Esophagus muscularis mucosa (tissue), 3 donors: ENCODE data around the gene TEX14.

ENCODE experiments used
- POLR2A ChIP-seq: fragments of 450-650 bp; IDR thresholded peaks from one replicate; pipeline ENCODE4 v1.6.1; 2017; ENCODE audit warnings: antibody characterized with exemption, moderate library complexity, mild to moderate bottlenecking, low read depth
- POLR2AphosphoS5 ChIP-seq, 2 donors: sonication (generic); formaldehyde crosslinking; IDR thresholded peaks; one replicate each; pipeline ENCODE4 v1.6.1; 2017; ENCODE audit warnings: antibody characterized with exemption in 2 of 2
- TF ChIP-seq, protein P1 (sequence below), 3 experiments: fragments of 200-600 bp in 2 of 3; fragments of 450-650 bp in 1 of 3; sonication (generic) in 2 of 3; IDR thresholded peaks; one replicate each; pipeline ENCODE4 v1.5.1; 2017 to 2019; ENCODE audit warnings: antibody characterized with exemption in 3 of 3, mild to moderate bottlenecking in 2 of 3, moderate library complexity in 1 of 3

DNA sequence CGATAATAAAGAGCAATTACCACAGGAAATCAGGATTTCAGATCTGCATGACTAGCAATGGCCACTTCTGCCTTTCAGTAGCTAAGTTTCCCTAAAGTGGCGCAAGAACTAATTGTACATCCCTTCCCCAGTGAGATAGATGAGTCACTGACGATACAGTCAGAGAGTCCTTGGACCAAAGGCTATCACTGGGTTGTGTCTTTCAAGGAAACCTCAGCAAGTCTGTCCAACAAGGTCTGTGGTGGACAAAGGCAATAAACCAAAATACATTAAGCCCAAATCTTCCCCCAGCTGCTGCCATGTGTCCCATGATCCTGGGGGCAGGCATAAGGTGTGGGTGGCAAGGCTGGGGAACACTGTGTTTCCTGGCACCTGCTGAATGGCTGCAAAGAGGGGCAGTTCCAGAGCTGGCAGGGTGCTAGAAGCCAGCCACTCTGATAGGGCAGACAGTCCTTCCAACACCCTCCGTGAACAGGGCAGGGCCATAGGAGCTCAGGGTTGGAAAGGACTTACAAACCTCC lies 156.9 kb downstream of the TEX14 start:
- TF ChIP-seq POLR2A (no peak), POLR2AphosphoS5 (IDR thresholded peaks at IDR 0.05) (no peak)
- TF ChIP-seq, protein P1, sequence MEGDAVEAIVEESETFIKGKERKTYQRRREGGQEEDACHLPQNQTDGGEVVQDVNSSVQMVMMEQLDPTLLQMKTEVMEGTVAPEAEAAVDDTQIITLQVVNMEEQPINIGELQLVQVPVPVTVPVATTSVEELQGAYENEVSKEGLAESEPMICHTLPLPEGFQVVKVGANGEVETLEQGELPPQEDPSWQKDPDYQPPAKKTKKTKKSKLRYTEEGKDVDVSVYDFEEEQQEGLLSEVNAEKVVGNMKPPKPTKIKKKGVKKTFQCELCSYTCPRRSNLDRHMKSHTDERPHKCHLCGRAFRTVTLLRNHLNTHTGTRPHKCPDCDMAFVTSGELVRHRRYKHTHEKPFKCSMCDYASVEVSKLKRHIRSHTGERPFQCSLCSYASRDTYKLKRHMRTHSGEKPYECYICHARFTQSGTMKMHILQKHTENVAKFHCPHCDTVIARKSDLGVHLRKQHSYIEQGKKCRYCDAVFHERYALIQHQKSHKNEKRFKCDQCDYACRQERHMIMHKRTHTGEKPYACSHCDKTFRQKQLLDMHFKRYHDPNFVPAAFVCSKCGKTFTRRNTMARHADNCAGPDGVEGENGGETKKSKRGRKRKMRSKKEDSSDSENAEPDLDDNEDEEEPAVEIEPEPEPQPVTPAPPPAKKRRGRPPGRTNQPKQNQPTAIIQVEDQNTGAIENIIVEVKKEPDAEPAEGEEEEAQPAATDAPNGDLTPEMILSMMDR (IDR thresholded peaks at IDR 0.05), result no peak
